ENCODE measurements around the gene SPINK6.

Gene SPINK6

GRCh38 chr5:148179234-148179824 lies 23.5 kb upstream of the SPINK6 start:
- H3K36me3 ChIP-seq (ENCODE audit: control insufficient read depth, insufficient read depth, low read length): no peaks in the 10 kb centered on the region
- H3K27ac ChIP-seq: no peak overlapping the region
- H3K9ac ChIP-seq: no peak overlapping the region
- H3K9me3 ChIP-seq (ENCODE audit: control insufficient read depth, low read length): no peaks in the 10 kb centered on the region
- no peak overlapping the region for H3K4me2 ChIP-seq (ENCODE audit: low read length)
- H3K79me2 ChIP-seq: no peaks in the 10 kb centered on the region
- H3K4me3 ChIP-seq (ENCODE audit: low read depth, low read length): no peak overlapping the region
- no peak overlapping the region for H2AFZ ChIP-seq
- H3K27me3 ChIP-seq (ENCODE audit: control insufficient read depth, insufficient read depth, low read length): no peaks in the 10 kb centered on the region
- TF ChIP-seq, protein P1, sequence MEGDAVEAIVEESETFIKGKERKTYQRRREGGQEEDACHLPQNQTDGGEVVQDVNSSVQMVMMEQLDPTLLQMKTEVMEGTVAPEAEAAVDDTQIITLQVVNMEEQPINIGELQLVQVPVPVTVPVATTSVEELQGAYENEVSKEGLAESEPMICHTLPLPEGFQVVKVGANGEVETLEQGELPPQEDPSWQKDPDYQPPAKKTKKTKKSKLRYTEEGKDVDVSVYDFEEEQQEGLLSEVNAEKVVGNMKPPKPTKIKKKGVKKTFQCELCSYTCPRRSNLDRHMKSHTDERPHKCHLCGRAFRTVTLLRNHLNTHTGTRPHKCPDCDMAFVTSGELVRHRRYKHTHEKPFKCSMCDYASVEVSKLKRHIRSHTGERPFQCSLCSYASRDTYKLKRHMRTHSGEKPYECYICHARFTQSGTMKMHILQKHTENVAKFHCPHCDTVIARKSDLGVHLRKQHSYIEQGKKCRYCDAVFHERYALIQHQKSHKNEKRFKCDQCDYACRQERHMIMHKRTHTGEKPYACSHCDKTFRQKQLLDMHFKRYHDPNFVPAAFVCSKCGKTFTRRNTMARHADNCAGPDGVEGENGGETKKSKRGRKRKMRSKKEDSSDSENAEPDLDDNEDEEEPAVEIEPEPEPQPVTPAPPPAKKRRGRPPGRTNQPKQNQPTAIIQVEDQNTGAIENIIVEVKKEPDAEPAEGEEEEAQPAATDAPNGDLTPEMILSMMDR (IDR thresholded peaks at IDR 0.05): peak; percentile 38
- H3K4me1 ChIP-seq: no peaks in the 10 kb centered on the region

GRCh38 chr5:148186248-148187003 lies 16.4 kb upstream of the SPINK6 start:
- Histone ChIP-seq H3K9ac (no peak overlapping the region), H3K36me3 (ENCODE audit: control insufficient read depth, insufficient read depth, low read length) (no peaks in the 10 kb centered on the region), H3K4me3 (ENCODE audit: low read depth, low read length) (no peak overlapping the region), H3K27me3 (ENCODE audit: control insufficient read depth, insufficient read depth, low read length) (no peaks in the 10 kb centered on the region), H3K79me2 (no peaks in the 10 kb centered on the region), H2AFZ (no peak overlapping the region), H3K27ac (no peak overlapping the region), H3K4me1 (no peaks in the 10 kb centered on the region), H3K9me3 (ENCODE audit: control insufficient read depth, low read length) (no peaks in the 10 kb centered on the region), H3K4me2 (ENCODE audit: low read length) (no peak overlapping the region)
- TF ChIP-seq, protein P1 (IDR thresholded peaks at IDR 0.05): no peak

DNA sequence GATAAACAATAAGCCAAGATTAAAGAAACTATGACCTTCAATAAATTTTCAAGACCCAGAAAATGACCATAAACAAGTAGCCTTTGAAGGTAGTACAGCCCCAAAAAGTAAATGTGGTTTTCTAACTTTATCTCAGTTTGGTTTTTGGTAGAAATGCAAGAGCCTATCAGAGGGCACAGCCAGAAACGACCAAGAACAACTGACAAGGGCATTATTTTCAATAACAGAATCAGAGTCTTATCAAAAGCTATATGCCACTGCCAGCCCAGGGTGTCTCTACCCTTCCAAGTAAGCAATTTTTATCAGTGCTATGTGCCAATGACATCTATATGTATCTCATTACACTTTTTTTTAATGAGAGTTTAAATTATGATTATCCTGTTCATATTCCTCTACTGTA lies 11.8 kb upstream of the SPINK6 start:
- Histone ChIP-seq H3K36me3 (ENCODE audit: control insufficient read depth, insufficient read depth, low read length) (no peaks in the 10 kb centered on the region), H3K4me3 (ENCODE audit: low read depth, low read length) (no peak overlapping the region), H2AFZ (no peak overlapping the region), H3K27ac (no peak overlapping the region), H3K27me3 (ENCODE audit: control insufficient read depth, insufficient read depth, low read length) (no peaks in the 10 kb centered on the region), H3K4me2 (ENCODE audit: low read length) (no peak overlapping the region), H3K4me1 (no peaks in the 10 kb centered on the region), H3K9ac (no peak overlapping the region), H3K79me2 (no peaks in the 10 kb centered on the region), H3K9me3 (ENCODE audit: control insufficient read depth, low read length) (no peaks in the 10 kb centered on the region)
- TF ChIP-seq, protein P1 (IDR thresholded peaks at IDR 0.05): no peak

DNA sequence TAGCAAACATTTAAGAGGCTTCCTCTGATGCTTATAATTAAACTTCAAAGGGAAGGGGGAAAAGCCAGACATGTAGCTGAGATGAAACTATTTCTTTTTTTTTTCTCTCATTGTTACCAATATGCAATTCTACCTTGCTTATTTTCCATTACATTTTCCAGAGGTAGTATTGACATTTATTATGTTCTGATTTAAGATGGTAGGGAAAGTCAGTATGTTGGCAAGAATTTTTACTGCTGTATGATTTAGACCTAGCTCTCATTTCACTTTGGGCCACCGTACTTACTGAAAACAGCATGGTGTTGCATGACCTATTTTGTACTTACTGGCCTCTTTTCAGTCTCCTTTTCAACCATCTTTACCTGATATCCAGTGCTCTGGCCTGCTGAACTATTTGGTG lies 9.6 kb upstream of the SPINK6 start:
- TF ChIP-seq, protein P1 (IDR thresholded peaks at IDR 0.05): no peak
- Histone ChIP-seq H3K79me2 (no peaks in the 10 kb centered on the region), H3K9me3 (ENCODE audit: control insufficient read depth, low read length) (no peaks in the 10 kb centered on the region), H3K27ac (no peak overlapping the region), H3K4me3 (ENCODE audit: low read depth, low read length) (no peak overlapping the region), H3K4me2 (ENCODE audit: low read length) (no peak overlapping the region), H2AFZ (no peak overlapping the region), H3K27me3 (ENCODE audit: control insufficient read depth, insufficient read depth, low read length) (no peaks in the 10 kb centered on the region), H3K4me1 (no peaks in the 10 kb centered on the region), H3K36me3 (ENCODE audit: control insufficient read depth, insufficient read depth, low read length) (no peaks in the 10 kb centered on the region), H3K9ac (no peak overlapping the region)

DNA sequence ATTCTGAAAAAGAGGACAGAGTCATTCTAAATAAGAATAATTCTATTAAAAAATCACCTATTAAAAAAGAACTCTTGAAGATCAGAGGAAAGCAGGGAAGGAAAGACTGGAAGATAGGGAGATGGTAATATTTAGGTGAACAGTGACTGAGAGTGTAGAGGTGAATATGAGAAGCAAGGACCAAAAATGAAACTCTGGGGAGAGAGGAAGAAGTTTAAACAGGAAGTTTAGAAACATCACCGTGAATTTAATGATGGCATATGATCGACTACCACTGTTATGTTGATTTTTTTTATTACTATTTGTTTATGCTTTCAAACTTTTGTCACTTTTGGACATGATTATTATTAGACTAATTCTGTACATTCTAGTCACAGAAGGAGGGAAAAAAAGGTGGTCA lies 1.7 kb upstream of the SPINK6 start:
- no peak overlapping the region for H2AFZ ChIP-seq

More for the DNA sequence above, 1.7 kb upstream of the SPINK6 start:
- H3K27ac ChIP-seq: no peak overlapping the region
- no peaks in the 10 kb centered on the region for H3K79me2 ChIP-seq
- TF ChIP-seq, protein P1 (IDR thresholded peaks at IDR 0.05): no peak
- no peak overlapping the region for H3K9ac ChIP-seq
- H3K4me3 ChIP-seq (ENCODE audit: low read depth, low read length): no peak overlapping the region
- H3K4me2 ChIP-seq (ENCODE audit: low read length): no peak overlapping the region
- H3K36me3 ChIP-seq (ENCODE audit: control insufficient read depth, insufficient read depth, low read length): no peaks in the 10 kb centered on the region
- H3K9me3 ChIP-seq (ENCODE audit: control insufficient read depth, low read length): no peaks in the 10 kb centered on the region
- no peaks in the 10 kb centered on the region for H3K27me3 ChIP-seq (ENCODE audit: control insufficient read depth, insufficient read depth, low read length)
- no peaks in the 10 kb centered on the region for H3K4me1 ChIP-seq

Measured in parathyroid adenoma (tissue), 2 donors.